ENCODE results near the gene TEAD2. TPM values are rescaled to one million over a fixed set of nuclear protein-coding genes. Genes with fewer than 3 reads are reported as not detected.

The TEAD2 gene
- total RNA-seq, 1 experiment from 2014 or later = 106 TPM

GRCh38 chr19:49344505-49345423 lies 17.5 kb downstream of the TEAD2 start:
- Mint-ChIP-seq H3K27ac (no peak overlapping the region), H3K4me3 (no peak overlapping the region), H3K4me1 (peaks cover 10% of the 10 kb centered on the region), H3K9me3 (no peaks in the 10 kb centered on the region), H3K27me3 (ENCODE audit: low read depth) (no peaks in the 10 kb centered on the region; the same call in 1 of the 2 replicates), H3K36me3 (peaks cover 91% of the 10 kb centered on the region)
- POLR2A ChIA-PET = interaction anchor here (0.8 kb wide), 1 partner anchor 17 kb away, joined by 3 read pairs; the partner anchor contains the start of gene TEAD2
- CTCF ChIA-PET = no interaction called here
- ATAC-seq = no peak
- TF ChIP-seq MXD4 (CRISPR knock-in tag; IDR thresholded peaks at IDR 0.05; ENCODE audit: borderline replicate concordance) = no peak
- no peak for TF ChIP-seq KAT7 (CRISPR knock-in tag; IDR thresholded peaks at IDR 0.05; ENCODE audit: borderline replicate concordance)
- no peak for TF ChIP-seq CBFB (CRISPR knock-in tag; IDR thresholded peaks at IDR 0.05; ENCODE audit: low read depth)
- TF ChIP-seq GABPB1 (CRISPR knock-in tag; IDR thresholded peaks at IDR 0.05) = no peak
- no peak for TF ChIP-seq NR2C2 (CRISPR knock-in tag; IDR thresholded peaks at IDR 0.05)
- no peak for TF ChIP-seq ZMAT4 (CRISPR knock-in tag; IDR thresholded peaks at IDR 0.05)
- no peak for TF ChIP-seq ZNF512 (CRISPR knock-in tag; IDR thresholded peaks at IDR 0.05; ENCODE audit: borderline replicate concordance)
- TF ChIP-seq CDX4 (CRISPR knock-in tag; IDR thresholded peaks at IDR 0.05; ENCODE audit: borderline replicate concordance) = no peak
- no peak for TF ChIP-seq ZNF416 (CRISPR knock-in tag; IDR thresholded peaks at IDR 0.05)
- no peak for DNase-seq (ENCODE audit: low spot score)

- Mint-ChIP-seq H3K4me3 (no peak overlapping the region), H3K36me3 (peaks cover 75% of the 10 kb centered on the region), H3K9me3 (no peaks in the 10 kb centered on the region), H3K27me3 (ENCODE audit: low read depth) (peaks cover 7% of the 10 kb centered on the region), H3K27ac (no peak overlapping the region), H3K4me1 (peaks cover 17% of the 10 kb centered on the region)
- ATAC-seq = no peak
- no peak for DNase-seq (ENCODE audit: low spot score)
- POLR2A ChIA-PET = interaction anchor here (0.5 kb wide), 1 partner anchor 19 kb away, joined by 3 read pairs; the partner anchor contains the start of gene TEAD2
- TF ChIP-seq FOXK1 (CRISPR knock-in tag; IDR thresholded peaks at IDR 0.05) (no peak), ZNF416 (CRISPR knock-in tag; IDR thresholded peaks at IDR 0.05) (no peak), GABPB1 (CRISPR knock-in tag; IDR thresholded peaks at IDR 0.05) (no peak), SP1 (CRISPR knock-in tag; conservative IDR thresholded peaks at IDR 0.05) (no peak), MYBL2 (CRISPR knock-in tag; IDR thresholded peaks at IDR 0.05) (no peak)
- TF ChIP-seq, protein P1, sequence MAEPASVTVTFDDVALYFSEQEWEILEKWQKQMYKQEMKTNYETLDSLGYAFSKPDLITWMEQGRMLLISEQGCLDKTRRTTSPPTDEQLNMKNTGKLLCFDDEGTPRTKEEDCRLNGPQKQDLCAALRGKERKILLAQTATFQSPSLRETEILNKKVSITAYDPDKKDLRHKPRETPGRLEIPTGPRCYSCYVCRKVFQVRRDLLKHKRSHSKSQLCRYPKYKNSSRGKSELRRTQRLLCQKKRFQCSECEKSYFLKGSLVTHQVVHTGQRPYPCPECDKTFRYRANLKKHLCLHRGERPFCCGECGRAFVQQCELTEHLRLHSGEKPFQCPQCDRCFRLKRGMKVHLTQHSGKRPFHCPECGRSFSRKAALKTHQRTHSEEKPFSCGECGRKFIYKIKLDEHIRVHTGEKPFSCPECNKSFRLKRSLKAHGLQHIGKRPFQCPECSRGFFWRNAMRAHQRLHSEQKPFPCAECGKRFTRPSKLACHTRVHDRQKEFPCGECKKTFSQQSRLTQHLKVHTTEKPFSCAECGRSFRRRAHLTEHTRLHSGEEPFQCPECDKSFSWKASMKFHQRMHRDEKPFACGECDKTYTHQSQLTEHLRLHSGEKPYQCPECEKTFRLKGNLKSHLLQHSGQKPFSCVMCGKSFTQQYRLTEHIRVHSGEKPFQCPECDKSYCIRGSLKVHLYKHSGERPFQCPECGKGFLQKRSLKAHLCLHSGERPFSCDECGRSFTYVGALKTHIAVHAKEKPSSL (CRISPR knock-in tag; conservative IDR thresholded peaks at IDR 0.05) = no peak
- TF ChIP-seq, protein P2, sequence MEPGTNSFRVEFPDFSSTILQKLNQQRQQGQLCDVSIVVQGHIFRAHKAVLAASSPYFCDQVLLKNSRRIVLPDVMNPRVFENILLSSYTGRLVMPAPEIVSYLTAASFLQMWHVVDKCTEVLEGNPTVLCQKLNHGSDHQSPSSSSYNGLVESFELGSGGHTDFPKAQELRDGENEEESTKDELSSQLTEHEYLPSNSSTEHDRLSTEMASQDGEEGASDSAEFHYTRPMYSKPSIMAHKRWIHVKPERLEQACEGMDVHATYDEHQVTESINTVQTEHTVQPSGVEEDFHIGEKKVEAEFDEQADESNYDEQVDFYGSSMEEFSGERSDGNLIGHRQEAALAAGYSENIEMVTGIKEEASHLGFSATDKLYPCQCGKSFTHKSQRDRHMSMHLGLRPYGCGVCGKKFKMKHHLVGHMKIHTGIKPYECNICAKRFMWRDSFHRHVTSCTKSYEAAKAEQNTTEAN (CRISPR knock-in tag; IDR thresholded peaks at IDR 0.05) = no peak
- CTCF ChIA-PET = no interaction called here
Observed at GRCh38 chr19:49343123-49343522, 19.1 kb downstream of the TEAD2 start.

GRCh38 chr19:49342291-49342721 lies 19.9 kb downstream of the TEAD2 start:
- no peak overlapping the region for H3K27ac Mint-ChIP-seq
- H3K27me3 Mint-ChIP-seq (ENCODE audit: low read depth) = peaks cover 15% of the 10 kb centered on the region
- no peak overlapping the region for H3K4me3 Mint-ChIP-seq
- DNase-seq (ENCODE audit: low spot score) (no peak), ATAC-seq (no peak)
- H3K4me1 Mint-ChIP-seq = peaks cover 20% of the 10 kb centered on the region
- peaks cover 67% of the 10 kb centered on the region for H3K36me3 Mint-ChIP-seq
- ChIA-PET CTCF (no interaction called here), POLR2A (no interaction called here)
- no peaks in the 10 kb centered on the region for H3K9me3 Mint-ChIP-seq
- TF ChIP-seq, protein P3, sequence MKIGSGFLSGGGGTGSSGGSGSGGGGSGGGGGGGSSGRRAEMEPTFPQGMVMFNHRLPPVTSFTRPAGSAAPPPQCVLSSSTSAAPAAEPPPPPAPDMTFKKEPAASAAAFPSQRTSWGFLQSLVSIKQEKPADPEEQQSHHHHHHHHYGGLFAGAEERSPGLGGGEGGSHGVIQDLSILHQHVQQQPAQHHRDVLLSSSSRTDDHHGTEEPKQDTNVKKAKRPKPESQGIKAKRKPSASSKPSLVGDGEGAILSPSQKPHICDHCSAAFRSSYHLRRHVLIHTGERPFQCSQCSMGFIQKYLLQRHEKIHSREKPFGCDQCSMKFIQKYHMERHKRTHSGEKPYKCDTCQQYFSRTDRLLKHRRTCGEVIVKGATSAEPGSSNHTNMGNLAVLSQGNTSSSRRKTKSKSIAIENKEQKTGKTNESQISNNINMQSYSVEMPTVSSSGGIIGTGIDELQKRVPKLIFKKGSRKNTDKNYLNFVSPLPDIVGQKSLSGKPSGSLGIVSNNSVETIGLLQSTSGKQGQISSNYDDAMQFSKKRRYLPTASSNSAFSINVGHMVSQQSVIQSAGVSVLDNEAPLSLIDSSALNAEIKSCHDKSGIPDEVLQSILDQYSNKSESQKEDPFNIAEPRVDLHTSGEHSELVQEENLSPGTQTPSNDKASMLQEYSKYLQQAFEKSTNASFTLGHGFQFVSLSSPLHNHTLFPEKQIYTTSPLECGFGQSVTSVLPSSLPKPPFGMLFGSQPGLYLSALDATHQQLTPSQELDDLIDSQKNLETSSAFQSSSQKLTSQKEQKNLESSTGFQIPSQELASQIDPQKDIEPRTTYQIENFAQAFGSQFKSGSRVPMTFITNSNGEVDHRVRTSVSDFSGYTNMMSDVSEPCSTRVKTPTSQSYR (CRISPR knock-in tag; IDR thresholded peaks at IDR 0.05) = no peak
- TF ChIP-seq ARID4B (CRISPR knock-in tag; IDR thresholded peaks at IDR 0.05; ENCODE audit: borderline replicate concordance) = no peak

Measured in WTC11 (cell line).